ENCODE data around the gene CRISPLD2.
"Not testable (repeated sequence)": the region's sequence is repeated elsewhere in the genome, so short reads cannot be mapped to it uniquely, and the experiment has no call there.

The CRISPLD2 gene

DNA sequence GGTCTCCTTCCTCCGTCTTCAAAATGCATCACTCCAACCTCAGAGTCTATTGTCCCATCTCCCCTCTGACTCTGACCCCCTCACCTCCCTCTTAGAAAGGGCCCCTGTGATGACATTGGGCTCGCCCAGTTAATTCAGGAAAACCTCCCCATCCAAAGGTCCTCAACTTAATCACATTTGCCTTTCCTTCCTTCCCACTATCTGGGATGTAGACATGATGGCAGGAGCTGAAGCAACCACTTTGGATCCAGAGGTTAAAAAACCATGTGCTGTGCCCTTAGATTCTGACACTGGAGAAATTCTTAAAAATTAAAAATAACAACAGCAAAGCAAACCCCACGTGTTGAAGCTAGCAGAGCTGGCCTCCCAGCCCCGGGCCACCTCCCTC is 111.3 kb downstream of the CRISPLD2 start:
- DNase-seq (ENCODE audit: low spot score) = no peak

DNA sequence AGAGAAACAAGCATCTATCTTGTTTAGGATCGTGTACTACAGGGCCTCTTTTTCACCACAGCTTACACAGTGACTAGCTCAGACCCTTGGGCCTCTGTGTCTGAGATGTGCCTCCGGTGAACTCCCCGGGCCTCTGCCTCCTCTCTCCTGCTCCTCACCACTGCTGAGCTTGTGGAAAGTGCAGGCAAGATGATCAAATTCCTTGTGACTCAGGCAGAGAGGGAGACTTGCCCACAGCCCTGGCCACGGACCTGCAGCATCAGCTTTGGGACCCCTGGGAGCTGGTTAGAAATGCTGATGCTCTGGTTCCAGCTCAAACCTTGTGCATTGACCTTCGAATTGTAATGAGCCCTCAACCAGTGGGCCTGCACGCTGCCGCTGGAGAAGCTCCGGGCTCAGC is 111.7 kb downstream of the CRISPLD2 start:
- no peak for DNase-seq (ENCODE audit: low spot score)

DNA sequence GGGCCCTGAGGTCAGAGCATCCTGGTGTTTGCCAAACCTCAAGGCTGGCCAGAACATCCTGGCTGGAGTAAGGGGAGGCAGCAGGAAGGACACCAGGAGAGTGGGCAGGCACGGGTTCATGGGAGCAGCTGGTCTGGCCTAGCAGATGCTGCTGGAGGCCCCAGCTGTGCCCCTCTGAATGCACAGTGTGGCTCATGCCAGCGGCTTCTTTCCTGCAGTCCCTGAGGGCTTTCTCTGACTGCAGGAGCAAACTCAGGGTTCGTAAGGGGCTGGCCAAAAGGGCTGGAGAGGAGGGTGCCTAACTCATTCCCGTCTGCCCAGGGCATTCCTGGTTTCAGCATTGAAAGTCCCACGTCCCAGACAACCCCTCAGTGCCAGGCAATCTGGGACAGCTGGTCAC is 112.9 kb downstream of the CRISPLD2 start:
- no peak for DNase-seq (ENCODE audit: low spot score)

DNA sequence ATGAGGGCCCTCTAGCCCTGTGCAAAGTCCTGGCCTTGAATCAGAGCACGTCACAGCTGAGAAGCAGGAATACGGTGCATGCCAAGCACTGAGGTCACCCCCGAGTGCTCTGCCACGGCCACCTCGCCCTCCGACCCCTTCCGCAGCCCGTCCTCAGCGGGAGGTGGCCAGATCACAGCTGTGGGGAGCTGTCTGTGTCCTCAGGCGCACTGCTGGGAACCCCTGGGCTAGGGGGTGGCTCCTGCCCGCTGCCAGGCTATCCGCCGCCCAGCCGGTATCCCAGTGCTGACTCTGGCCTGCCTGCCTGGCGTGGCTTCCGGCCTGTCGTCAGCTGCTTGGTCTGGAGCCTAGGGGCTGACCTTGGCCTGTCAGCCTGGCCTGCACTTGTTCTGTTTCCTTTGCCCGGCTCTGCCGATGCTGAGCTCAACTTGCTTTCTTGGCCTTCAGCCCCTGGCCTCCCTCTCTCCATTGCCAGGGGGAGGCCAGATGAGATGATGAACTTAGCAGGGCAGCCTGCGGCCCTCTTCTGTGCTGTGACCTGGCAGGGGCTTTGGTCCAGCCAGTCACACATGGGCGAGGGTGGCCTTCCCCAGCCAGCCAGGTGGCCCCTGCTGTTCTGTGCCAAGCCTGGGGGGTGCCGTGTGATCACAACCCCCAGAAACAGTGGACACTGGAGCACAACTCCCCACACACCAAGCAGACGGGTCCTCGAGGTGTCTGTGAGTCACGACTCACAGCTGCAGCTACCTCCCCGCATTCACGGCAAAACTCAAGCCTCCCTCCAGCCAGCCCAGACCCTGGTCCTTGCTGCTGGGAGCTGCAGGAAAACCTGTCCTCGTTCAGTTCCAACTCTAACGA is 114.2 kb downstream of the CRISPLD2 start:
- DNase-seq (ENCODE audit: low spot score) = no peak

DNA sequence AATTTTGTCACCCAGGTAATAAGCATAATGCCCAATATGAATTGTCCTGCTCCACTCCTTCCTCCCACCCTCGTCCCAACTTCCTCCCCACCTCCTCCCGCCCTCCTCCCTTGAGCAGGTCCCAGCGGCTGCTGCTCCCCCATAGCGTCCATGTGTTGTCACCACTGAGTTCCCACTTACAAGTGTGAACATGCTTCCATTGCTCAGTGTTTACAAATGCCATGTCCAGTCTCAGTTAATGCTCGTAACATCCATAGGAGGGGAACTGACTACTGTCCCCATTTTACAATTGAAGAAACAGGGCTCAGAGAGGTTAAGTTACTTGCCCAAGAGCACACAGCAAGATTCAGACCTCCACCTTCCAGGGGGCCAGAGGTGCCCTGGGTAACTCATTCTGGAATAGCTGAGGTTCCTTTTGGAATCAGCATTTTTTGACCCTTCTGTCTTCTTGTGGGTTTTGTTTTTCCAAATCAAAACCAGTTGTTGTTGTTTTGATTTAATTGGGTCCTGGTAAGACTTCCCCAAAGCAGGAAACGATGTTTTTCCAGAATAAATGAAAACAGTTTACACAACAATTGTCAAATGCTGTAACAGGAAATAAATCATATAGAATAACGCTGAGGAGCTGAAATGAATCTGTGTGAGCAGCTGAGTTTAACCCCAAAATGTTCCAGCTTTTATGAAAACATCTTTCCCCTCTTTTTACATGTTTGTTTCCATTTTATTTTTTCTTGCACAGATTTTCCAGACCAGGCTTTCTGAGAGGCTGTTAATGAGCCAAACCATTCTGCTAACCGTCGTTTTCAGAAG is 117.6 kb downstream of the CRISPLD2 start:
- no peak for DNase-seq (ENCODE audit: low spot score)

DNA sequence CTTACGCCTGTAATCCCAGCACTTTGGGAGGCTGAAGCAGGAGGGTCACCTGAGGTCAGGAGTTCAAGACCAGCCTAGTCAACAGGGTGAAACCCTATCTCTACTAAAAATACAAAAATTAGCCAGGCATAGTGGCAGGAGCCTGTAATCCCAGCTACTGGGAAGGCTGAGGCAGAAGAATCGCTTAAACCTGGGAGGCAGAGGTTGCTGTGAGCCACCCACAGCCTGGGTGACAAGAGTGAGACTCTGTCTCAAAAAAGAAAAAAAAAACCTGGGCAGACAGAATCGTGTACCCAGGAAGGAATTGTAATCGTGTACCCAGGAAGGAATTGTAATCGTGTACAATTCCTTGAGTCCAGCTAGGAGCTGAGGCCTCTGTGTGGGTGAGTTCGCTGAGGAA is 118.8 kb downstream of the CRISPLD2 start:
- not testable (repeated sequence) for DNase-seq (ENCODE audit: low spot score)

DNA sequence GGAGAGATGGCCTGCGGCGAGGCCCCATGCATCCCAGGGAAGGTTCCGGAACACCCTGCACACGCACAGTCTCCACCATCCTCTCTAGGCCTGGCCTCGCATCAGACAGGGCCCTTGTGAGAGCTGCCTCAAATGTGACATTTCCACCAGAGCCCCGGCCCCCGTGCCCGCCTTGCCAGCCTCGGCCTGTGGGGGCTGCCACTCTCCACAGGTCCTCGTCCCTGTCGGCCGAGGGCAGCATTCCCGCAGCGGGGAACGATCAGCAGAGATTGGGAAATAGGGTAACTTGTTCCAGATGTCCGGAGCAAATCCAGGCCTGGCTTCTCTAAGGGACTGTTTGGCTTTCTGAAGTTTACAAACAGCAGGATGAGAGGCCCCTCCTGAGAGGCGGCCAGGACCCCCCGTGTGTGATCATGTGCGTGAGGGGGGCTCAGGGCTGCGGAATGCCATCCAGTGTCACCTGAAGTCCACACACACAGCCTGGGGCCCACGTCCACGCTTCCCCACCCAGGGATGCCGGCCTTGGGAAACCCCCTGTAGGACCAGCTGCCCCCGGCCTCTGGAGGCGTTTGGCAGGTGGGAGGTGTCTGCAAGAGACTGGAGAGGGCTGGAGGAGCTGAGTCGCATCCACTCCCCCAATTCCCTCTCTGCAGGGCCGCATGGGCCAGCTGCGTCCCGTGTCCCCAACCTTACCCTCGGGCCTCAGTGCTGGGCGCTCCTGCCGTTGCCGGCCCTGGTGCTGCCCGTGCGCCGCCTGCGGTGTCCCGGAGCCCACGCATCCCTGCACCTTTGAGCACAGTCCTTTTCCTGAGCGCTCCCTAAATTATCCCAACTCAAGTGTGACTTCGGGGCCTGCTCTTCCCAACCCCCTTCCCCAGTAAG is 121.1 kb downstream of the CRISPLD2 start:
- no peak for DNase-seq (ENCODE audit: low spot score)

DNA sequence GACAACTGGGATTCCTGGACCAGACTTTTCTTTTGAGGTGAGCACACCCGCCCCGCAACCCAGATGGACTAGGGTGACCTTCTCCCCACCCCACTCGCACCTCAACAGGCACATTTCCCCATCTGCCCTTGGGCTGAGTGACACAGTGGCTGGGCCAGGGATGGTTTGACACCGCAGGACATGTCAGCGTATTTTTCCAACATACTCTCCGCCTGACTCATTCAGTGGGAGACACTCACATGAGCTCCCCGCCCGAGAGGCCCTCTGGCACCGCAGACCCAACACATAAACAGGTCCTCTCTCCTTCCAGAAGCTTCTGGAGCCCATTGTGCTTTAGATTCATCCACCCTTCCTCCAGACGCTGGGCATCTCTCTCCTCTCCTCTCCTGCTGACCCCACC is 122.1 kb downstream of the CRISPLD2 start:
- DNase-seq (ENCODE audit: low spot score) = no peak

DNA sequence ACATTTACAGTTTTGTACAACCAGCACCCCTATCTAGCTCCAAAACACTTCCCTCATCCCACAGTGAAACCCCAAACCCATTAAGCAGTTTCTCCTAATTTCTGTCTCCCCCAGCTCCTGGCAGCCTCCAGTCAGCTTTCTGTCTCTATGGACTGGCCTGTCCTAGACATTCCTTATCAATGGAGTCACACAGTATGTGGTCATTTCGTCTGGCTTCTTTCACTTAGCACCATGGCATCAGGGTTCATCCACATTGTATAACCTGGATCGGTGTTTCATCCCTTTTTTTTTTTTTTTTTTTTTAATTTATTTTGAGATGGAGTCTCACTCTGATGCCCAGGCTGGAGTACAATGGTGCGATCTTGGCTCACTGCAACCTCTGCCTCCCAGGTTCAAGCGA is 123.0 kb downstream of the CRISPLD2 start:
- no peak for DNase-seq (ENCODE audit: low spot score)

DNA sequence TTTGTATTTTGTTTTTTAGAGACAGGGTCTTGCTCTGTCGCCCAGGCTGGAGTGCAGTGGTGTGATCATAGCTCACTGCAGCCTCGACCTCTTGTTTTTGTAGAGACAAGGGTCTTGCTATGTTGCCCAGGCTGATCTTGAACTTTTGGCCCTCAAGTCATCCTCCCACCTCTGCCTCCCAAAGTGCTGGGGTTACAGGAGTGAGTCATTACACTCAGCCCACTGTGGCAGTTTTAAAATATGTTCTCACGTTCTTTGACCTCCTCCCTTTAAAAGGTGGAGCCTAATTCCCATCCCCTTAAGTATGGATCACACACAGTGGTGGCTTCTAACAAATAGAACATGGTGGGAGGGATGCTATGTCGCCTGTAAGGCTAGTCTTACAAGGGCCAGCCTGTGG is 123.8 kb downstream of the CRISPLD2 start:
- DNase-seq (ENCODE audit: low spot score) = no peak

DNA sequence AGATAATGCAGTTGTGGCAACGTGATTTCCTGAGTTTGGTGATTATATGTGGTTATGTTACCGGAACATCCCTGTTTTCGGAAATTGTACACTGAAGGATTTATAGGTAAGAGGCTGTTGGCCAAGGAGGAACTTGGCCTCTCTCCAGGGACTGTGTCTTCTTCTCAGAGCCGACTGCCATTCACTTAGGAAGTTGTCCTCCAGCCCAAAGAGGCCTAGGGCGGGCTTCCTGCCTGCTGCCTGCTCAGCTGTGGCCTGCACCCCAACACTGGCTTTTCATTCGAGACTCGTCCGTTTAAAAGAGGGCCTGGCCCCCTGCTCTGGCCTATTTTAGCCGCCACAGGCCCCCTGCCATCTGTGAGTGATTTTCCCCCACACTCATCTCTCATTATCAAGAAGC is 127.2 kb downstream of the CRISPLD2 start:
- DNase-seq (ENCODE audit: low spot score) = no peak

DNA sequence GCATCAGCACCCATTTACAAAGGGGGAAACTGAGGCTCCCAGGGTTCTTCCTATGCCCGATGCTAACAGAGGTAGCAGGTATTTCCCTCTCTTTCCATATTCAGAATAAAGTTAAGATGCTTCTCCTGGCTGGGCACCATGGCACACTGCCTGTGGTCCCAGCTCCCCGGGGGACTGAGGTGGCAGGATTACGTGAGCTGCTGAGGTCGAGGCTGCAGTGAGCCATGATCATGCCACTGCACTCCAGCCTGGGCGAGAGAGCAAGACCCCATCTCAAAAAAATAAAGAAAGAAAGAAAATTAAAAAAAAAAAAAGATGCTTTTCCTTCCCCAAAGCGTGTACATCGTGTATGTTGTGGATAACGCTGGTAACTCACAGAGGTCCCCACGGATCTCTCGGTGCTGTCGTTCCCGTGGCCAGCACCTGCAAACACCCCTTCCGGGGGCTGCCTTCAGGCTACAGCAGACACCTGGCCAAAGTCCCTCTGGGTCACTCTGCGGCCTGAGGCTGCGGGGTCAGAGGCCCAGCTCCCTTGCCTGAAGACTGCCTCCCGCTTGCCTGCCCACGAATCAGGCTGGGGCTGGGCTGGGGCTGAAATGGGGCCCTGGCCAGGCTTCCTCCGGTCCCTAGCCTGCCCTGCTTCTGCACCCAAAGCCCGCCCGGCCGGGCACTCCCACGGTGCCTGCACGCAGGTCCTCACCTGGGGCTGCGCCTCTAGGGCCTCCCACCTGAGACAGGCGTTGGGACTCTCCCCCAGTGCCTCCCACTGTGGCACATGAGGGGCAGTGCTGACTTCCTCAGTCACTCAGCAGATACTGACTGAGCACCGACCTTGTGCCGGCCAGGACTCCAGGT is 128.4 kb downstream of the CRISPLD2 start:
- DNase-seq (ENCODE audit: low spot score) = no peak

DNA sequence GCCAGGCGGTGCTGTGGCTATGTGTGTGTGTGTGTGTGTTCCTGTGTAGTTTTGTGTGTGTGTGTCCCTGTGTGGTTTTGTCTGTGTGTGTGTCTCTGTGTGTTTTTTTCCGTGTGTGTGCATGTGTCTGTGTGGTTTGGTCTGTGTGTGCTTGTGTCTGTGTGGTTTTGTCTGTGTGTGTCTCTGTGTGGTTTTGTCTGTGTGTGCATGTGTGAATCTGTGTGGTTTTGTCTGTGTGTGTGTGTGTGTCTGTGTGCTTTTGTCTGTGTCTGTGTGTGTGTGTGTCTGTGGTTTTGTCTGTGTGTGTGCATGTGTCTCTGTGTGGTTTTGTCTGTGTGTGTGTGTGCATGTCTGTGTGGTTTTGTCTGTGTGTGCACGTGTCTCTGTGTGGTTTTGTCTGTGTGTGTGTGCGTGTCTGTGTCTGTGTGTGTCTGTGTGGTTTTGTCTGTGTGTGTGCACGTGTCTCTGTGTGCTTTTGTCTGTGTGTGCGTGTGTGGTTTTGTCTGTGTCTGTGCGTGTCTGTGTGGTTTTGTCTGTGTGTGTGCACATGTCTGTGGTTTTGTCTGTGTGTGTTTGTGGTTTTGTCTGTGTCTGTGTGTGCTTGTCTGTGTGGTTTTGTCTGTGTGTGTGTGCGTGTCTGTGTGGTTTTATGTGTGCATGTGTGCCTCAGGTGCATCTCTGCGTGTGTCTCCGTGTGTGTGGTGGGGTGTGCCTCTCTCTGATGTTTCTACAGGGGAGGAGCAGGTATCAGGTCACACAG is 129.2 kb downstream of the CRISPLD2 start:
- no peak for DNase-seq (ENCODE audit: low spot score)

DNA sequence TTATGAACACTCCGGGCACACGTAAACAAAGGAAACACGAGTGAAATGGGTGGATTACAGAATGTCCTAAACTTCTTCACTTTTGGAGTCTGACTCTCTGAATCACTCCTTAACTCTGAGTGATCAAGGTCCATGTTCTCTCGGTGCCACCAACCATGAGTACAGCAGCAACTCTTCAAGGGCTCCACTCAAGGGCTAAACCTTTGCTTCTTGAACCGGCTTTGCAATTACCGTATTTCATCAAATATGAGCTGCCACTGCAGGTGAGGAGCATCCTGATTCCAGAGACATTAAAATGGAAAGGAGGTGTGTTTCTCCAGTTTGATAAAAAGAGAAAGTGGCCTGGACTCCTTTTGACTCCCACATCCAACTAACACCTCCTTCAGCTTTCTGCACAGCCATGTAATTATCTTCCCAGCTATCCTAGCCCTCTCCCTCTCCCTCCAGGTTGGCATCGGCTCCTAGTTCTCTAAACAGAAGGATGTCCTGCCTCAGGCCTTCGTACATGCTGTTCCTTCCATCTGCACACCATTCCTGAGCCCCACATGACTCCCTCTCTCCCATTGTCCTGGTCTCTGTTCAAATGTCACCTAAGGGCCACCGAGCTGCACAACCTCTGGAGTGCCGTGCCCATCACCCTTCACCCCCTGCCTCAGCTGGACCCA is 130.1 kb downstream of the CRISPLD2 start:
- no peak for DNase-seq (ENCODE audit: low spot score)

DNA sequence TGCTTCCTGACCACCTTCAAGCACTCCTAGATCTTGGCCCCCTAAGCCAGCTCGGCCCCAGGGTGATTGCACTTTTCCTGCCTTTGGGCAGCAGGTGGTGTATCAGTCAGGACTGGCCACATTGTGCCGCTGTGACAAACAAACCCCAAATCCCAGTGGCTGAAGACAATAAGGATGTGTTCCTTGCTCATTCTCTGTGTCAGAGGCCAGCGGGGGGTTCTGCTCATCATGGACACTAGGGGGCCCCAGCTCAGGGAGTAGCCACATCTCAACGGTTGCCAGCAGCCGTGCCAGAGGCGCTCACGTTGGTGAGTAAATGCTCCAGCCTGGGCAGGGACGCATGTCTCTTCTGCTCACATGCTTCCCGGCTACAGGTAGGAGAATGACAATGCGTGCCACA is 131.1 kb downstream of the CRISPLD2 start:
- peak; percentile 12 for DNase-seq (ENCODE audit: low spot score)

DNA sequence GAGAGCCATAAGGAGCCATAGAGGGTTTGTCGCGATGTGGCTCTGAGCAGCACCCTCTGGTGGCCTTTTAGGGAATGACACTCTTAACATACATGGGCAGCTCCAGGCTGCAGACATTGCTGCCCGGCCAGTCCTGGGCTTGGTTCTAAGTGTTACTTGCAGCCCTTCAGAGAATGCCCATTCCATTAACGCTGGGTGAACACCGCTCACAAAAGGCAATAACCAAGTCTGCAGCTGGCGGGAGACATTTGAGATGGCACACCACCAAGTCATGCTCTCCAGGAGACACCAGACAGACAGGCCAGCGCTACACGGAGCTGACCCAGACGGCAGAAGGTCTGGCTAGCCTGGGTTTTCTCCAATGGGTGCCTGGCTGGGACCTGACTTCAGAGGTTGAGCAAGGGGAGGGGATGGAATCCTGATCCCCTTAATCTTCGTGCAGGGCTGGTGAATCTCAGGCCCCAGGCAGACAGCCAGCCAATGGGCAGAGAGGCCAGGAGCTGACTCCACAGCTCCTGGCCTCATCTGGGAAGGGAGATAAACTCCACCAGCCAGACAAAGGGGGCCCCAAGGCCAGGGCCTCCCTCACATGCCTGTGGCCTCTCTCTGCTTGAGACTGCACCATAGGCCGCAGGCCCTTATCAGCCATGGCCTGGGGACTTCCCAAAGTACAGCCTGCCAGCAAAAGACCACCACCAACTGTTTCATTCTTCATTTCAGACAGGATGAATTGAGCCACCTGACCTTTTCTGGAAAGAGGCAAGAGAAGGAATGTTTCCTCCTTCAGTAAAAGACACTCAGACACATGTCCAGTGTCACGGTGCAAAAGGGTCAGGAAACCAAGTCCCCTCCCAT is 132.8 kb downstream of the CRISPLD2 start:
- DNase-seq (ENCODE audit: low spot score) = peak; percentile 74

DNA sequence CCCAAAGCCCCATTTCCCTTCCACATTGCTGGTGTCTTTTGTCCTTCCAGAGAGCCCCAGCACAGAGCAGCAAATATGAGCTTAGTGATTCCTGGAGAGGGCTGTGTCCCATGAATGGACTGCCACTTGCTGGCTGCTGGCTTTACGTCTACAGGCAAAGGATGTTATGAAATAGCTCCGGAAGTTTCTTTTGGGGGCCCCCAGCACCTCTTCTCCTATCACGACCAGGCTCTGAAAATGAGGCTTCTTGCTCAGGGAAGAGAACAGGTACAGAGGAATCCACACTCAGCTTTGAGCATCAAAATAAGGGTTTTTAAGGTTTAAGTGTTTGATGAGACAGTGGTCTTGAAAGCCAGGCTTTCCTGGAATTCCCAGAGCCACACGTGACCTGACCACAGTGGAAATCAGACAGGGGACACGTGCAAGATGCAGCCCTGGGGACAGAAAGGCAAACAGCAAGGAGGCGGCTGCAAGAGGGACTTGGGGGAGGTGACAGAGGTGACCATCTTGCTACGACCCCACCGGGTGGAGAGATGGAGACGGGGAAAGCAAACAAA is 133.5 kb downstream of the CRISPLD2 start:
- DNase-seq (ENCODE audit: low spot score) = no peak

DNA sequence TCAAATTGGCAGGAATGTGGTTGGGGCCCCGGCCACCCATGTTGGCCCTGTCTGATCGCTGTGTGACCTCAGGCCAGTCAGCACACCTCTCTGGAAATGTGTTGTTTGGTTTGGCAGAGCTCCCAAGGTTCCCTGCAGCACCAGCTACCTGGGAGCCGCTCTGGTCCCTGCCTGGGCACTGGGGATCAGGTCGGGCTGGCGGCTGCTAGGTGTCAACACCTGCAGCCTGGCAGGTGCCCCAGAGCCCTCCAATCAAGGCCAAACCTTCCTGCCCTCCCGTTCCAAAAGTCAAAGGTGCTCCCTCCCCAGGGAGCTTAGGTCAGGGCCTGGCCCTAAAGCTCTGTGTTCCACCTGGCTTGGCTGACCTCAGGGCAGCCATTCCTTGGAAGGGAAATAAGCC is 135.6 kb downstream of the CRISPLD2 start:
- no peak for DNase-seq (ENCODE audit: low spot score)

DNA sequence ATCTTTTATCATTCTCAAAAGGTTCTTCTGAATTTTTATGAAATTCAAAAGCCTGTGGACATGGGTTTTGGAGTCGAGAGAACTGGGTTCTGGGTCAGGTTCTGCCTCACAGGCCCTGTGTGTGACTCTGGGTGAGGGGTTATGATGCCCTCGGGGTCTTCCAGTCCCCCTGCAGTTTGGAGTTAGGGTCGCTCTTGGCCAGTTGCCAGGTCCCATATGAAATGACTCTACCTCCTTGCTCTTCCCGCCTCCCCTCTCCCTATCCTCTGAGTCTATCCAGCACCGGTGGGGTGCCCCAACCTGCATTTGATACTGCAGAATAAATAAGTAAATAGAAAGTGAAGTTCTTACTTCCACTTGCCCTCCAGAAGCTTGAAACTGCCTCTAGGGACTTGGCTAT is 137.4 kb downstream of the CRISPLD2 start:
- DNase-seq (ENCODE audit: low spot score) = no peak

Measured in CD4-positive, alpha-beta T cell treated with Interleukin-6 at 100 ng/mL for 8 hours (primary cell).